NCI-H1930 (cell line): Measurements from ENCODE around the gene SDSL.

Source experiments
- DNase-seq, 2 experiments: peaks; one replicate each; lab custom pipeline; 2025; lab: John Stamatoyannopoulos, UW

SDSL gene

DNA sequence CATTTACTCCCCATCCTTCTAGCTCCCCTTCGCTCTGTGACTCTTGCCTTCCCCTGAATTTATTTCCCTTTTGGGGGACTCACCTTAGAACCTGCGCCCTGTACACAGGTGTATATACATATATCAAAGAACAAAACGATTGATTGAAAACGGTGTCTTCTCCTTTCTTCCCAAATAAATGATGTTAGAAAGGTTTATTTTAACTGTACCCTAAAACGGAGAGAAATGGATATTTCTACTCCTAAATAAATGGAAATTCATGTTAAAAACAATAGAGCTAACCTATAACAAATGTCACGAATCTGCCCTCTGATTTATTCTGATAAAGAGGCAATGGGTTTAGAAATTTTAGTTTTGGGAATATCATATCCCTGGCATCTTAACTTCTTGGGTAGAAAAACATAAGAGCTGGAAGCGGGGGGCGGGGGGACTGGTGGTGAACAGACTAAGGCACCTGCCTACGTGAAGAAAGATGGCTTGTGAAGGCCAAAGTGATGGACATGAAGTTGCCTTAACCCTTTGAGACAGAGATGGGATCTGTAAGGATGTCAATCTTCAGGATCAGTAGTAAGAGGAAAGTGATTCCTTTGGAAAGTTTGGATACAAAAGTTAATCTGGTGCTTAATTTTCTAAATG lies 58.3 kb downstream of the SDSL start:
- DNase-seq: no peak

DNA sequence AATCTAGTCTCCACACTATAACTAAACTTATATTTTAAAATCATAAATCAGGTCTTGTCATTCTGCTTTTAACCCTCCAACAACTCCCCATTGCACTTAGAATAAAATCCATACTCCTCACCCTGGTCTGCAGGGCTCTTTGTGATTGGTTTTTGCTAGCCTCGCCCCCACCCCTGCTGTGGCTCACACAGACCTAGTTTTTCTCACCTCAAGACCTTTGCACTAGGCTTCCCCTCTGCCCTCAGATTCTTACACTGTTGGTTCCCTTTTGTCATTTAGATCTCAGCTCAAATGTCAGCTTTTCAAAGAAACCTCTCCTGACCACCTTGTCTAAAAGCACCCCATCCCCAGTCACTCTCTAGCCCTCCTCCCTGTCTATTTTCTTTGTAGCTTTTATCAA lies 60.2 kb downstream of the SDSL start:
- no peak for DNase-seq

DNA sequence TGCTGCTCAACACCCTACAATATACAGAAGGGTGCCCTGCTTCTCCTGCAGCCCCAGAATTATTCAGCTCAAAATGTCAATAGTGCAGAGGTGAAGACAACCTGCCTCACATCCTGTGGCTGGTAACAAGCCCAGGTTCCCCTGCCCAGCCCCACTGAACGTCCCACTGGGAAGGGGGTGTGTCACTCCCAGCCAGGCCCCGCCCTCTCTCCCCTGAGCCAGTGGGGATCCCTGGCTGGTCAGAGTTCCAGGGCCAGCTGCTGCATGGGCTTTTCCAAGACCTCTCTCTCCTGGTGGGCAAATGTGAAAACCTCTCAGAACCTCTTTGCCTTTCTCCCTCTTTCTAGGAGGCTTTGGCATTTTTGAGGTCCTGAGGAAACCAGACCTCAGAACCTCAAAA lies 63.1 kb downstream of the SDSL start:
- DNase-seq: no peak

DNA sequence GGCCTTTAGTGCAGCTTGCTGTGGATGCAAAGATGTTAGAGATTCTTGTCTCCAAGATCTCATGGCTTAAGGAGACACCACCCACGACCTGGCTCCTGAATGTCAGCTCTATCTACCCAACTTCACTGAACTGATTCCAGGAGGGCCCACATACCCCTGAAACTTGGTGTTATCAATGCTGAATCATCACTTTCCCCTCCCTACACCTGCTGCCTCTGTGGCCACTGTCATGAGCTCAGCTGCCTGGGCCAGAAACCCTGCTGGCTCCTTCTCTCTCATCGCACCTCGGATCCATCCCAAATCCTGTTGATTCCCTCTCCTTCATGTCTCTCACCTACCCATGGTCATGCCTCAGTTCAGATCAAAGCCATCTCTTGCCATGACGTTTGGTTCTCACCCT lies 64.5 kb downstream of the SDSL start:
- no peak for DNase-seq
